ENCODE data around the gene UCP3.

Gene UCP3

DNA sequence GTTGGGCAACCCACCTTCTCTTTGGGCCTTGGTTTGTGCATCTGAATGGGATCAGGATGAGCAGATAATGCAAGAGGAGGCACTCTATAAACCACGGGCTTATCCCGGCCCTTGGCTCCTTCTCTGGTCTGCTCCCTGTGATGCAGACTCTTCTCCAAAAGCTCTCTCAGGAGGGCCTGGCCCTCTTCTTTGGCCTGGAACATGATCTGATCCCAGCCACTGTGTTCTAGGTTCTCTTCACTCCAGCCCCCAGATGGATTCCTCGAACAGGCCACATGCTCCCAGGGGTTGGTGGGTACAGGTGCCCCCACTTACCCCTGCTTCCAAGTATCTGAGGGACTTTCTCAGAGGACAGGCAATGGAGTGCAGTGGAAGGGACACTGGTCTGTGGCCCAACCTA lies 8.7 kb upstream of the UCP3 start:
- DNase-seq: no peak

DNA sequence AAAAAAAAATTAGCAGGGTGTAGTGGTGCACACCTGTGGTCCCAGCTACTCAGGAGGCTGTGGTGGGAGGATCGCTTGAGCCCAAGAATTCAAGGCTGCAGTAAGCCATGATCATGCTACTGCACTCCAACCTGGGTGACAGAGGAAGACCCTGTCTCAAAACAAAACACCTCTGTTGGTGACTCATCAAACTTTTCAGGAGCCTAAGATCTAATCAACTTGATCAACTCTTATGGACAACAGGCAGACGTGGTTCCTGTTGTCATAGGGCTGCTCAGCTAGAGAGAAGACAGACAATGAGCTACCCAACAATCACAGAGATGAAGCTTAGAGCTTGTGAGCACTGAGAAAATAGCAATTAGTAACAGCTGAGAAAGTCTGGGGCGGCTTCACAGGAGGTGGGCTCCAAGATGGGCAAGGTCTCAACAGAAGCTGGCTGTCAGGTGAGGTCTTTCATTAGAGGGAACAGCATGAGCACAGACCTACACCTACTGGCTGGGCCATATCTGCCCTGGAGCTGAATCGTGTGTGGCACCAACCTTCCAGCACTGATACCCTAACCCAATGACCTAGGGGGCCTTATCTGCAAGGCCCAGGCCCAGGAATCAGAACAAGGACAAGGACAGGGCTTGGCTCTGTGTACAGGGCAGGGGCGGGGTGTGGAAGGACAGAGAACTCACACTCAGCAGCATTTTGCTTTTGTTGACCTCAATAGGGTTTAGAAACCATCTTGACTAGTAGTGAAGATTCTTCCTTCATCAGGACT lies 7.2 kb upstream of the UCP3 start:
- no peak for DNase-seq

DNA sequence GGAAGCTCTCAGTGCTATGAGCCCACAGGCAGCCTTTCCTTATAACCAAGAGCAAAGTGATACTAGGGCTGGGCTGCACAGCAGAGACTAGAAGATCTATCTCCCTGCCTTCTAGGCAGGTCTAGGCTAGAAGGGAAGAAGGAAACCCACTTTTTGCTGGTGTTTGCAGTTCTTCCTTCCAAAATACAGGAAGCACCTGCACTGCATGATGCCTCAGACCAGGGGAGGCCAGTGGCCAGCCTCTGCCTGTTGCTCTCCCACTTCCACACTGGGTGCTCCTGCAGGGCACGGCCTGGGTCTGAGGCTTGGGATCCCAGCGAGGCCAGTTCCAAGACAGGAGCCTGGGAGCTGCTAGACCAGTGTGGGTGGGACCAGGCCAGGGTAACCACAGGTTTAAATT lies 6.0 kb upstream of the UCP3 start:
- DNase-seq: no peak

DNA sequence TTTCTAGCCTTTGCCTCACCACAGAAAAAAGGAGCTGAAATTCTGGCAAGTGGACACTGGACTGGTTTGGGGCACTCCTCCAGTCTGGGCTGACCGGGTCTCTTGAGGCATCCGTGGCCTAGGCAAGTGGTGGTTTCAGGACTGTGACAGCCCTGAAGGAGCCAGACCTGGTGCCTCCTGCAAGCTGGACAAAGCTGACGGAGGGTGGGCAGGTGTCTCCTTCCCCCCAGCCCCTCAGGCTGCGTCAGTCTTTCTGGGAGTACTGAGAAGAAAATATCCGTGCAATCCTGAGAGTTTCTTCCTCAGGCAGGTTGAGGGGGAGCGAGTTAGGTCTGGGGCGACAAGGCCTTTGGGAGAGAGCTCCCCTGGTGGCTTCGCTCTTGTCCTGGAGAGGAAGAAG lies 4.3 kb upstream of the UCP3 start:
- DNase-seq: no peak

DNA sequence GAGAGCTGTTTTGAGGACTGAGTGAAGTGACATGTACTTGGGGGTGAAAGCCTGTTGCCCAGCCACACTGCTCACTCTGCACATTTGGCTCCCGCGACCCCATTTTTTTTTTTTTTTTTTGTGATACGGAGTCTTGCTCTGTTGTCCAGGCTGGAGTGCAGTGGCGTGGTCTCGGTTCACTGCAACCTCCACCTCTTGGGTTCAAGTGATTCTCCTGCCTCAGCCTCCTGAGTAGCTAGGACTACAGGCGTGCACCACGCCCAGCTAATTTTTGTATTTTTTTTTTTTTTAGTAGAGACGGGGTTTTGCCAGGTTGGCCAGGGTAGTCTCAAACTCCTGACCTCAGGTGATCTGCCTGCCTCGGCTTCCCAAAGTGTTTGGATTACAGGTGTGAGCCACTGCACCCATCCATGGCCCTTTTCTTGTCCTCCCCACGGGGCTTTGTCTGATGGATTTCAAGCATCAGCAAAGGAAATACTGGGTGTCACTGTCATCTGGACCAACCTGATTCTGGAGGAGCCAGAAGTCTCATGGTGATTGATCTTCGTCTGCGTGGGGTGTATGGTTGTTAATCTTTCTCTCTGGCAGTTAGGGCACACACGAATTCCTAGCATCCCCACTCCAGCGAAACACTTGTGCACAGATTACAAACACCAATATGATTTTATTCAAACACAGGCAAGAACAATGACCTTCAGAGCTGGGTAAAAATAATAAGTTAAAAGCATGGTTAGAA lies 3.4 kb upstream of the UCP3 start:
- no peak for DNase-seq

DNA sequence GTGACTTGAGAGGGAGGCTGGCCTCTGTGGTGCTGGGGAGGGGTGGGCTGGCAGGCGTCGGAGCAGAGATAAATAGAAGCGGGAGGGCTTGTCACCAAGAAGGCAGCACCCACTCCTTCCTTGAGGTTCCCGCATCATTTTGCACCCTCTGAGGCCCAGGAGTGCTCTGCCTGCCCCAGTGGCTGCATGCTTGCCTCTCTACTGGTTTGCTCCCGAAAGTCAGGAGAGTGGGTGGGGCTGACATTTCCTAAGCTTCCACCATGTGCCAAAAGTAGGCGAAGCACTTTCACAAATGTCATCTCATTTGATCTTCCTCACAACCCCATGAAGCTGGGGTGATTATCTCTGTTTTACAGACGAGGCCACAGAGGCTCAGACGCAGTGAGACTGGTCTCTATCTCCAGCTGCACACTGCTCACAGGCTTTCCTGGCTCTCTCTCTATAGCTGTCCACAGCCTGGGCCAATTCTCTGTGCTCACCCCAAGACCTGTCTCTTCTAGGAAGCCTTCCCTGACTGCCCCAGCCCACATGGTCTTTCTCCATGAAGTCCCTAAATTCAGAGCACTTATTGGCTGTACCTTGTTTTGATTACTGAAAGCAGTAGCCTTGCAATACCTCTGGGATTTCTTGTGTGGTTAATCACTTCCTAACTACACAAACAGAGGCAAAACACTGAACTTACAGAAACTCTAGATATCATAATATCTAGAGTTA lies 2.6 kb upstream of the UCP3 start:
- DNase-seq: peak; percentile 57

DNA sequence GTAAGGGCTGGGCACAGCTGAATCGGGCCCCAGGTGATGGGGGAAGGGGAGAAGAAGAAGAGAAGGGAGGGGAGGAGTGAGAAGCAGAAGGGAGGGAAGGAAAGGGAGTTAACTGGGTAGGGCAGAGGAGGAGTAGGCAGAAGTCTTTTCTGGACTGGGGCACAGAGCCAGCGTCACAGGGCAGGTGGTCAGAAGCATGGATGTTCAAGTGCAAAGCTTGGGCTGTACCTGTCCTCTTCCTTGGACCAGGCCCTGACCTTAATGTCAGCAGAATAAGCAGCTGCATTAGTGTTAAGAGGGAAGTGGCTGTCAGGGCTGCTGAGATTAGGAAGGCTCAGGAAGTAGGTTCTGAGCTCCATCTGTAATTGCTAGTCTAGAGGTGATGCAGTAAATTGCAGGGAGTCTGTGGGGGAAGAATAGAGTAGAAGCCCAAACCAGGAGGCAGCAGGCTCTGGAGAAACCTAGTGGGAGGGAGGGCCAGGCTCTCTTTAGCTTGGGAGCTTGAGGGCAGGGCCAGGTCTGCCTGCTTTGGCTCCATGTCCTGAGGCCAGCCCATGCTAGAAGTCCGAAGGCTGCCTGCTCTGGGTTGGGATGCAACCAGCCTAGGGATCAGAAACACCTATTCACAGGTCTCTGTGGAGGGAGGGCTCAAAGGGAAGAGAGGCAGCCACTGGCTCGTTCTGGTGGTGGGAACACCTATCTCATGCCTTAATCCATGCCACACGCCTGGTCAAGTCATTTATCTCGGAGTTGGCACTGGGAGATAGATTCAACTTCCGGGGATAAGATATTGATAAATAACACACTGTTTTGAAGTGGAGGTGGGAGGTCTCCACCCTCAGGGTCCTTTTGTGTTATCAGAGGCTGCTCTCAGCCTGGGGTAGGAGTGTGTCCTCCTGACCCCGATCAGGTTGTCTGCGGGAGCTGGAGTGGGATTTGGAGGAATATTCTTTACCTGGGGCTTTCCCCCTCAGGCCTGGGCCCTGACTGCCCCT lies 1.7 kb upstream of the UCP3 start:
- DNase-seq: no peak

DNA sequence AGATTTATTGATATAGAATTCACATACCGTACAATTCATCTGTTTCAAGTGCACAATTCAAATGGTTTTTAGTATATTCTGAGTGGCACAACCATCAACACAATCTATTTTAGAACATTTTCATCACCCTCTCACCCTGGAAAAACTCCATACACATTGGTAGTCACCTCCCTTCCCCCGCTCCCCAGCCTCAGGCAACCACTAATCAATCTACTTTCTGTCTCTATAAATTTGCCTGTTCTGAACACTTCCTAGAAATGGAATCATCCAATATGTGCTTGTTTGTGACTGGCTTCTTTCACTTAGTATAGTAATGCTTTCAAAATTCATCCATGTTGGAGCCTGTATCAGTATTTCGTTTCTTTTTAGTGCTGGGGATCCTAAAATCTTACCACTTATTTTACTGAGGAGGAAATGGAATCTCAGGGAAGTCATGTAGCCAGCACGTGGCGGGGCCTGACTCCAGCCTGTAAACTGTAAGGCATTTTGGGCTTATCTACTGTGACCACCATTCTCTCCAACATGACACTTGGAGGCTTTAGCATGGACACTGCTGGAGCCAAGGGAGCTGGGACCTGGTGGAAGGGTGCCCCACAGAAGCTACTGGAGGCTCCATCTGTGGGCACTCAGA lies 905 bp upstream of the UCP3 start:
- DNase-seq: peak in 1 of 2 donors; percentile 29

DNA sequence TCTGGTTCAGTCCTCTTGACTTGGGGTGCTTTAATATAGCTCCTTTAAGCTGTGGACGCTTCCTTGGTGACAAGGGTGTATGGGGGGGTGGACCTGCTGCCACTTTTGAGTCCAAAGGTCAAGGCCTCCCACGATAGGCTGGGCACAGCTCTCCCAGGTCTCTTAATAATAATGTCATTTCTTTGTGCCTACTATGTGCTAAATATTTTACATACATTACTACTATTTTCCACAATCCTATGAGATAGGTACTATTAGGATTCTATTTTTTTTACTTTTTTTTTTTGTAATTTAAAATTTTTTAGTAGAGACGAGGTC lies 304 bp upstream of the UCP3 start:
- no peak for DNase-seq

DNA sequence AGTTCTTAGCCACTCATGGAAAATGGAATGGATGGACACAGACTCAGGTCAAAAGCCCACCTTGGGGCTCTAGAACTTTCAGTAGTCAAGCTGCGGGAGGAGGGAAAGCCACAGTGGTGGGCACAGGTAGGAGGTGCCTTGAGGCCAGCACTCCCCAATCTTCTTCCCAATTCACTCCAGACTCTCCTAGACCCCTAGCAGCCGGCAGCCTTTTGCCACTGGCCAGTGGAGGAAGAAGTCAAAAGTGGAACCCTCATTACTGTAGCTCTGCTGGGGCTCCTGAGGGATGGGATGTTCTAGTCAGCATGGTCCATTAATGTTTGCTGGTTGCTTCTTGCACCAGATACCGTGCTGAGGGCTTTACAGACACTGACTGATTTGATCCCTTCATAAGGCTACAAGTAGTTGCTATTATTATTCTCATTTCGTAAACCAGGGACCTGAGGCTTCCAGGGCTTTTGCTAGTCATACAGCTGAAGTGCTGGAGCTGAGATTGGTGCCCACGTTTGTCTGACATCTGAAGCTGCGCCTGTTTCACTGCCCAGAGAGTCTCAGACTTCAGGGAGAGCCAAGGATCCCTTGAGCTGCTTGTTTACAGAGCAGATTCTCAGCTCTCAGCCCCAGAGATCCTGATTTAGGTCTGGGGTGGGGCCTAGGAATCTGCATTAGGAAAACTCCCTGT lies 1.1 kb downstream of the UCP3 start:
- no peak for DNase-seq

DNA sequence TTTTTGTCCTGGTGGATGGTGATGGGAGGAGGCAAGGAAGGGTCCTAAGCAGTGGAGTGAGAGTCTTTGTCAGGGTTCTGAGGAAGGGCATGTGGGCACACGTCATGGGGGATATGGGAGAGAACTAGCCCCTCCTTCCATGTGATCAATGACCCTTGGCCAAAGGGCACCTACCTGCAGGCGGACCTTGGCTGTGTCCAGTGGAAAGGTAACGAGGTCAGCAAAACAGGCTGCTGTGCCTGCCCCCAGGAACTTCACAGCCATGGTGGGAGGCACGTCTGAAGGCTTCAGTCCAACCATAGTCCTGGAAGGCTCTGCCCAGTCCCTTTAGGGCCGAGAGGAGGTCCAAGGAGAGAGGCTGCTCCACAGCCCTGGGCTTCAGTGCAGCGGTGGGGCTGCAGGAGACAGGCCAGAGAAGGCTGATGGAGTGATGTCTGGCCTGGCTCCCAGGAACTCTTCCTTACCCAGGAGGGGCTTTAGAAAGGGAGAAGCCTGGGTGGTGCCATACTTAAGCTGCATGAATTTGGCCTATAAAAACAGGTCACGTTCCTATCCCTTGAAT lies 2.1 kb downstream of the UCP3 start:
- no peak for DNase-seq

DNA sequence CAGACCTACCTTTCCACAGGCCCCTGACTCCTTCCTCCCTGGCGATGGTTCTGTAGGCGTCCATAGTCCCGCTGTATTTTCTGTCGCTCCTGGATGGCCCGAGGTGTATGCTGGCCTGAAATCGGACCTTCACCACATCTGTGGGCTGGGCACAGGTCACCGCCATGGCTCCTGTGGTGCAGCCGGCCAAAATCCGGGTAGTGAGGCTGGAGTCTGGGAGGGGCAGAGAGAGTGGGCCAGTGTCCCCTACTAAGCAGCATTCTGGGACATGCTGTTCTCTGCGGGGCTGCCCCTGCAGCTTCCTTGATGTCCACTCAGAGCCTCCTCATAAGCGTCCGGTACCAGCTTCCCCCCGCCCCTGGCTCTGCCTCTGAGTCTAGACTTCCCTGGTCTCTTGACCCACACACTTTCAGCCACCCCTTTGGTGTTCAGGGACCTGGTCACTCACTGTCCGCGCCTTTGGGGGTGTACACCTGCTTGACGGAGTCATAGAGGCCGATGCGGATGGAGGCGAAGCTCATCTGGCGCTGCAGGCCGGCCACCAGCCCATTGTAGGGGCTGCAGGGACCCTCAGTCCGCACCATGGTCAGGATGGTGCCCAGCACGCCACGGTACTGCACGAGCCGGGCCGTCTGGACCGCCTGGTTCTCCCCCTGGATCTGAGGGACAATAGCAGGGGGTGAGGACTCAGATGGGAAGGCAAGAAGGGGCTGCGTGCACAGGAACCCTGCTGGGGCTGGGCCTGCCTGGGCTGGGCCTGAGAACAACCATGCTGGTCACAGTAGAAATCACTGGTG lies 3.0 kb downstream of the UCP3 start:
- no peak for DNase-seq

DNA sequence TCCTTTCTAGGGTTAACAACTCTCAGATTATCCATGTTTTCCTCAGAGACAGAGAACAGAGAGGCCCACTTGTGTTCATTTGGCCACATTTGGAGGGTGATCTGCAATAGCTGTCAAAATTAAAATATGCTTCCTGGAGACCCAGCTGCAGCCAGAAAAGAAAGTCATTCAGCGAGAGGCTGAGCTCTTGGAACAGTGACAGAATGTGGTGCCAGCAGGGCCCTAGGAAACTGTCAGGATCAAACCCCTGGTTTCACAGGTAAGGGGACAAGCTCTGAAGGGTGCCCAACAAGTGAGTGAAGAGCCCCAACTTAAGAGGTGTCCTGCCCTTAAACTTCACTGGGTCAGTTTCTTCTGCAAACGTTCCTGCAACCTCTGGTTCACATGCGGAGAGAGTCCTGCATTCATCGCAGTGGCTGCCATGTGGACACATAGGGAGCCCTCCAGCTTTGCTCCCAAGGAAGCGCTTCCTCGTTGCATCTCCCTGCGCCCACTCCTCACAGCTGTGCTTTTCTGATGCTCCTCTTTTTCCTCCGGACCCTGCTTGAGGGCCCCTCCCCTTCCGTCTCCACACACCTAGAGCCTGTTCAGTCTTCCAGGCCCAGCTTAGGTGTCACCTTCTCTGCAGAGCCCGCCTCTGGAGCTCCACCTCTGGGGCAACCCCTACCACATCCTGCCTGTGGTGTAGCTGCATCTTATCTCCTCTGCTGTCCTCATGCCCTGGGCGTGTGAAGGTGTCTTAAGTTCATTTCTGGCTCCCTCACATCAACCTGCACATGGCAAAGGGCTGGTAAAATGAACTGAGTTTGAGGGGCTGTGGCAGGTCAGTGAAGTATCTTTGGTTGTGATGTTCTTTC lies 3.9 kb downstream of the UCP3 start:
- peak; percentile 73 to 75 for DNase-seq

DNA sequence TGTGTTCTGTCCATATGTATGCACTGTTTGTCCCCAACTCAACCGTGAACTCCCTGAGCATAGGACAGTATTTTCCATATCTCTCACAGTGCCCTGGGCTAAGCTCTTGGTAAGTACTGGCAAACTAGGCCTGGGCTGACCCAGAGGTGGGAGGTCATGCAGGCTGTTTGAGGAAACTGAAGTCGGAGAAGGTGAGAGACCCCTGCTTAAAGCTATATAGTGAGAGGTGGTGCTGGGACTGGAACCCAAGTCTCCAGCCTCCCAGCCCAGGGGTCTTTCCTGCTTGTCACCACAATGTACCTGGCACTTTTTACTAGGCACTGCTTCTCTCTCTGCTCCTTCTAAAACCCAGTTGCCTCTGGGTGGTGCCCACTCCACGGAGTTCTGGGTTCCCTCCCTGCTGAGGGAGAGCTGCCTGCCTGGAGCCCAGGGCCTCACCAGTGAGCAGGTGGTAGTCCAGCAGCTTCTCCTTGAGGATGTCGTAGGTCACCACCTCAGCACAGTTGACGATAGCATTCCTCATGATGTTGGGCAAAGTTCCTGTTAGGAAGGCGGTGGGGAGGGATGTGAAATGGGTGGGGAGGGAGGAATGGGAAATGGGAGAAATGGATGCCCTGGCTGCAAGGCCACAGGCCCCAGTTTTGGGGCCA lies 4.7 kb downstream of the UCP3 start:
- DNase-seq: no peak

DNA sequence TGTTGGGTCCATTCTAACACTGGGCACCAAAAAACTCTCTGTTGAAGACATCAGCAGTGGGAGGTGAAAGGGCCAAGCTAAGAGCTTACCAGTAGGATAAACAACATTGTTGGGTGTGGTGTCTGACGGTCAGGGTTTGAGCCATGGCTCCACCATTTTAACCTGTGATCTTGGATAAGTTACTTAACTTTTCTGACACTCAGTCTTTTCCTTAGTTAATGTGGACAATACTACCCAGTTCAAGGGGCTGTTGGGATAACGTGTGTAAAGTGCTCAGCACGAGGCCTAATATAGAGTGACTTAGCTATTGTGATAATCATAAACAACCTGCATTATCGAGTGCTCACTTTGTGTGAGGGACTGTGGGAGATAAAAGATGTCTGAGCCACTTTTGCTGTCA lies 6.1 kb downstream of the UCP3 start:
- DNase-seq: no peak

DNA sequence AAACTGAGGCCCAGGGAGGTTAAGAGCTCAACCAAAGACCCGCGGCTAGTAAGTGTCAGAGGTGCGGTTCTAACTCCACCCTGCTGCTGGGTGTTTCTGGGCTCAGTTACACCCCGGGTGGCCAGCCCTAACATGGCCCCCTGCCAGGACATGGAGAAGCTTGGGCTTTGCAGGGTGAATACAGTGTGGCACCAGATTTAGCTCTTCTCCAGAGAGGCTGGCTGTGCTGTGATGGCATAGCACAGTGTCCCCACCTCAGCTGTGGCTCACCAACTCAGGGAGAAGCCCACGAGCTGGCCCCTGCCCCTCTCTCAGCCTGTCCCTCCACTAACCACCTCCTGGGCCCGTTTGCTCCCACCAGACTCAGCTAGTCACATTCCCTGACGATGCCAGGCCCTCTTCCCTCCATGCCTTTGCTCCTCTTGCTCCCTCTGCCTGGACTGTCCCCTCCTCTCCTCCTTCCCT lies 7.0 kb downstream of the UCP3 start:
- no peak for DNase-seq

DNA sequence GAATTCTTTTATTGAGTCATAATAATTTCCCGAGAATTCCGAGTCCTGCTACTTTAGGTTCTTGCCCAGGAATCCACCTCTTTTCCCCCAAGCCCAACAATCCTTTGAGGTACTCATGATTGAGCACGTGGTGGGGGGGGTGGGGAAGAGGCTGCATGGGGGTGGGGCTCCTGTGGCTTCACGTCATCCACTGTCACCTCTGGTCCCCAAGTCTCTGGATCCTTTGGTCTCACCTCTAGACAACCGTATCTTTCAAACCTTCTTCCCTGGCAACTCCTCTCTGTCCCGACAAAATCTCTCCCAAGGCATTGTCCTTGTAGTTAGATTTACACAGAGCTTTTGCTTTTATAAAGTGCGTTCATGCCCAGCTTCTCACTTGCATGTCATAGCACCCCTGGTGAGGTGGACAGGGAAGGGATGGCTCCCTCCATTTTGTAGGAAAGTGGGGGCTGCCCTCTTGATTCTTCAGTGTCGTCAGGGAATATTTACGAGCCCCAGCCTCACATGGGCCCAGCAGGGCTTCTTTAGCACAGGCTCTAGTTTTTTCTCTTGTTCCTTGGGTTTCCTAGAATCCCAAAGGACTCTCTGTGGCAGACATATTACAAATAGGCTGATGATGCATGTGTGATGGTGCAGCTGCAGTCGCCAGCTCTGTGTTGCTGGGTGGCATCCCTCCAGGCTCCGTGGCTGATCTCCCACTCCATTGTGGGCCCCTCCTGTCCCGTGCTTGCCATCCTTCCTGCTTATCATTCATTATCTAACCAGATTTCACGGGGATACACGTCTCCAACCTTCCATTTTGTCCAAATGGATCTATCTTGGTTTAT lies 8.4 kb downstream of the UCP3 start:
- DNase-seq: no peak

All from stimulated activated CD4-positive, alpha-beta T cell treated with anti-CD3 and anti-CD28 coated beads, Interleukin-2, amount 100 ng/mL, for 24 hours (primary cell).